Skin of body (tissue), 2 donors: ENCODE data around the gene RPL18A. TPM values are rescaled to one million over a fixed set of nuclear protein-coding genes. Genes with fewer than 3 reads are reported as not detected.

ENCODE experiments used
- DNase-seq: peaks from one replicate; lab custom pipeline; 2025; lab: John Stamatoyannopoulos, UW
- total RNA-seq: library from RNA; depleted of rRNA; stranded (reverse); fragments of >200 nt; gene quantifications from one replicate; pipeline ENCODE4 v1.2.3, GENCODE V29; 2014

Gene RPL18A
- total RNA-seq, result 1,075 TPM

DNA sequence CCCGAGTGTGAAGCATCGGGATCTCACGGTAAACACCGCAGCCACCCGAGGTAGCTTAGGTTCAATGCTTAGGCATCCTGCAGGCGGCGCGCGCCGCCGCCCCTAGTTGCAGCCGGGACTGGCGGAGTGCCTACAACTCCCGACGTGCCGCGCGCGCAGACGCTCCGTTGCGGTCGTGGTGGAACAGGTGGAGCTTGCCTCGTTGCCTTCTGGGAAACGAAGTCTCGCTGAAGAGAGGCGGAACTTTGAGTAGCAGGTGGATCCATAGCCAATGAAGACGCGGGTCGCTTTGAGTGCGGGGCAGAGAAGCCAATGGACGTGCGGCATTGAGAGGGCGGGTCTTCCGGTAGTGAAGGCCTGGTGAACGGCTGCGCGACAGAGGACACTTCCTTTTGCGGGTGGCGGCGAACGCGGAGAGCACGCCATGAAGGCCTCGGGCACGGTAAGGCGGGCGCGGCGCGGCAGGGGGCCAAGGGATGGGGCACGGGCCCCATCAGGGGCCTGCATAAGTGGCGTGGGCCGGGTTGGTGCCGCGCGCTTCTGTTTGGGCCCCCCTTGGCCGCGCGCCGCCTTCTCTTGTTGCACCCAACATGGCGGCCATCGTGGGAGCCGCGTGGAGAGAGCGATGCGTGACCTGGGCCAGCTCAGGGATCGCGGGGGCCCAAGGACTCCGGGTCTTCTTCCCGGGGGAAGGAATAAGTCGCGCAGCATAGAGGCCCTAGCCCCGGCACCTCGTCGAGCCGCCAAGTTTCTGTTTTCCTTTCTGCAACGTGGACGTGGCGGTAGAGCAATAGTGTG is at the start of gene RPL18A:
Gene RPL18A (plus strand): TSS at position 378 of the 798 bp plus-strand sequence. CDS start 47 bp downstream, at position 425.
- peak; percentile 99 for DNase-seq

DNA sequence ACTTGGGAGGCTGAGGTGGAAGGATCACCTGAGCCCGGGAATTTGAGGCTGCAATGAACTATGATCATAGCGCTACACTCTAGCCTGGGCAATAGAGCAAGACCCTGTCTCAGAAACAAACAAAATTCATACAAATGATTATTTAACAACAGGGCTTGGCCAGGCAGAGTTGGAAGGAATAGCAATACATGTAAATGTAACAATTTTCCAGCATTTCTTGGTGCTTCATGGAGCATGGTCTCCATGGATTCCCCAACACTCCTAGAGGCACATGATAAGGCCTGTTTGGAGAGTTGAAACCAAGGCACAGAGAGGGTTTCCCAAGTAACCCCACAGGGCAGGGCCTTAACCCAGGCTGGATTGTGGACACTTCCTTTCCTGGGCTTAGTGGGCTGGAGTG is 48.6 kb upstream of the RPL18A start:
- no peak for DNase-seq

DNA sequence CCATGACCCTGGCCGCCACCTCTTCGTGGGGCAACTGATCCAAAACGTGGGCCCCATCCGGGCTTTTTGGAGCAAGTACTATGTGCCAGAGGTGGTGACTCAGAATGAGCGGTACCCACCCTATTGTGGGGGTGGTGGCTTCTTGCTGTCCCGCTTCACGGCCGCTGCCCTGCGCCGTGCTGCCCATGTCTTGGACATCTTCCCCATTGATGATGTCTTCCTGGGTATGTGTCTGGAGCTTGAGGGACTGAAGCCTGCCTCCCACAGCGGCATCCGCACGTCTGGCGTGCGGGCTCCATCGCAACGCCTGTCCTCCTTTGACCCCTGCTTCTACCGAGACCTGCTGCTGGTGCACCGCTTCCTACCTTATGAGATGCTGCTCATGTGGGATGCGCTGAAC is 48.0 kb upstream of the RPL18A start:
- DNase-seq, result no peak

DNA sequence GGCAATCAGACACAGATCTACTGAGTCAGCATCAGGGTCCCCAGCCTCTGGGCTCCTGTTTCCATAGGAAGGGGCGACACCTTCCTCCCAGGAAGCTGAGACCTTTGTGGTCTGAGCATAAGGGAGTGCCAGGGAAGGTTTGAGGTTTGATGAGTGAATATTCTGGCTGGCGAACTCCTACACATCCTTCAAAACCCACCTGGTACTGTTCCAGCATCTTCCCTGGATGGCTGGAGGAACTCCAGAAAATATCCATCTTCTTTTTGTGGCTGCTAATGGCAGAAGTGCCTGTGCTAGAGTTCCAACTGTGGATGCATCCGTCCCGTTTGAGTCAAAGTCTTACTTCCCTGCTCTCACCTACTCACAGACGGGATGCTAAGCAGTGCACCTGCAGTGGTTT is 47.6 kb upstream of the RPL18A start:
- DNase-seq, result no peak

DNA sequence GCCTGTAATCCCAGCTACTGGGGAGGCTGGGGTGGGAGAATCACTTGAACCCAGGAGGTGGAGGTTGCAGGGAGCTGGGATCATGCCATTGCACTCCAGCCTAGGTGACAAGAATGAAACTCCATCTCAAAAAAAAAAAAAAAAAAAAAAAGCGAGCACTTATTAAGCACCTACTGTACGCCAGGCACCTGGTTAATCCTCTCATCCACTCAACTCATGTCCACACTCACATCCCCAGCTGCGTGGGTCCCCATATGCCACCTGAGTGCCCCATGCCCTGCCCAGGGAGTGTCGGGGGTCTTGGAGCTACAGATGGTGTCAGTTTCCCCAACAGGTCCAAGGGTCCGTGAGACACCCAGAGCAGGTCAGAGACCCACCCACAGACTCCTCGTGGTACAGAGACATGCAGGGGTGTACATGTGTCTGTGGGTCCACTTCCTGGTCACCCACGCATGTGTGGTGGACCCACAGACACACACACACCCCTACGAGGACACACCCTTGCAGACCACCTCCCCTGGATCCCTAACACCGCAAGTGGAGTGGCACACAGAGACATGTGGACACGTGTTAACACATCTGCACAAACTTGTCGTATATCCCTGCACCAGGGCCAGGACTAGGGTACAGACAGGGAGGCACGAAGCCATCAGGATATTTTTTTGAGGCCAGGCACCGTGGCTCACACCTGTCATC is 41.9 kb upstream of the RPL18A start:
- no peak for DNase-seq

DNA sequence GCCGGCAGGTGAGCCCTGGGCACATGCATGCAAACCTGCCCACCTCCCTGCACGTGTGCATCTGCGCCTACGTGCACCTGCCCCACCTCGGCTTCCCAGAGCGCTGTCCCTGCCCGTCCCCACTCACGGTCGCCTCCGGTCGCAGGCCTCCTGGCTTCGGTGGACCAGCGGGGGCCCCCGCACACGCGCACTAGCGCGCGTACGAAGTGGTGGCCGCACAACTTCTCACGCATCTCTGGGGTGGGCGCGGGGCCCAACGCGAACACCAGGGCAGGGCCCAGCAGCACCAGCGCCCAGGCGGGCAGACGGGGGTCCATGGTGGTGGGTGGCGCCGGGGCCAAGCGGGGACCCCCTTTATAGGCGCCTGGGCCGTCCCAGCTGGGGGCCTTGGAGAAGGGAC is 38.5 kb upstream of the RPL18A start, which contains the start of gene INSL3:
Gene INSL3 (minus strand): TSS at position 330 of the 400 bp plus-strand sequence. CDS start 13 bp downstream, at position 317.
- no peak for DNase-seq

DNA sequence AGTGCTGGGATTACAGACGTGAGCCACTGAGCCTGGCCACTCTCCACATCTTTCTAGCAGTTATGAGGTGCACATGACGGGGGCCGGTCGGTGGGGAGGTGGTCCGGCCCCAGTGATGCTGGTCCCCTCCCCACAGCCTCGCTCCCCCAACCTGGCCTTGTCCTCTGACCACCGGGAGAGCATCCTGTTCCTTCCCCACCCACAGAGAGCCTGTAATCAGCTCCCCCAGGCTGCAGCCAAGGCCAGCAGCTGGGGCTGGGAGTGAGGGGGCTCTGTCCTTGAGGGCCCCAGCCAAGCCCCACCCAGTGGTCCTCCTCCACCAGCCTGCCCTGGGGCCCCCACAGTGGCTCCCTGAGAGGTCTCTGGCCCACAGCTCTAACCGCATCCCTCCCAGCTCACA is 35.4 kb upstream of the RPL18A start:
- no peak for DNase-seq

DNA sequence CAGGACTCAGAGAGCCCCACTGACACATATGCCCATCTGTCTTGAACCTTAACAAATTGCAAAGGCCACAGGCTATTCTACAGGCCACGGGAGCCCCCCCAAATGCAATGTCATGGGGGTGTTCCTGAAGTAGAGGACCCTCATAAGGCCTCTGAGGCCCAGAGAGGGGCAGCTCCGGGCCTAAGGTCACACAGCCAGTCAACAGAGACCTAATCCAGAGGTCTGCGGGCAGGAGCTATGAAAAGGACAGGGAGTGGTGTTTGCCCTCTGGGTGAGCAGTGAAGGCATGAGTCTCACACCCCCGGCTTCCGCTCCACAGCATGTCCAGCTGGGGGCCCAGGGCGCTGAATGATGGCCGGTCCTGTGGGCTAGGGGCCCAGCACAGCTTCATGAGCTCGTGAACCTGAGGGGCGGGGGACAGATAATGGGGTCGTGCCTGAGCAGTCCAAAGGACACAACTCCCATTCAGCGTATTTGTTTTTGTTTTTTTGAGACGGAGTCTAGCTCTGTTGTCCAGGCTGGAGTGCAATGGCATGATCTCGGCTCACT is 33.1 kb upstream of the RPL18A start:
- no peak for DNase-seq

DNA sequence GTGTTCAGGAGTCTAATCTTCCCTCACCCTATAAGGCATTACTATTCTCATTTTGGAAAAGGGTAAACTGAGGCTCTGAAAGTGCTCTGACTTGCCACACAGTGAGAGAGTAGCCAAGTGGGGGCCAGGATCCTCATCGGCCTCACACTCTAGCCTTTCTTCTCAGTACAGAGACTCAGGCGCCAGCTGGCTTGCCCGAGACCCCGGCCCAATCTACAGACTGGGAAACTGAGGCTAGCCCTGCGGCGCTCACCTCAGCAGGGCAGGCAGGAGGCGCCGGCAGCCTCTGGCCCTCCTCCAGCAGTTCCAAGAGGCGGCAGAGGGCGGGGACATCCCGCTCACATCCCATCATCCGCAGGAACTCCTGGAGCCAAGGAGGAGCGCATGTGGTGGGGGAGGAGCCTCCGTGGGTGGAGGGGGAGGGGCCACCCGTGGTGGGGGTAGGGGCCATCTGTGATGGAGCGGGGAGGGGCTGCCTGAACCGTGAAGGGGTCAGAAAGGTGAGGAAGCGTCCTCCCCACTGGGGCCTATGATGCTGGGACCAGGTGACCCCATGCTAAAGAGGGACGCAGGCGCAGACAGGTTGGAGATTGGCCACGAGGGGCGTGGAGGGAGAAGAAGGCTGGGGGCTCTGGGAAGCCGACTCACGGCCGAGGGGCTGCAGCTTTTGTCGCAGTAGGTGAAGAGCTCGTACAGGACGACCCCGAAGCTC is 29.7 kb upstream of the RPL18A start:
- DNase-seq, result no peak

DNA sequence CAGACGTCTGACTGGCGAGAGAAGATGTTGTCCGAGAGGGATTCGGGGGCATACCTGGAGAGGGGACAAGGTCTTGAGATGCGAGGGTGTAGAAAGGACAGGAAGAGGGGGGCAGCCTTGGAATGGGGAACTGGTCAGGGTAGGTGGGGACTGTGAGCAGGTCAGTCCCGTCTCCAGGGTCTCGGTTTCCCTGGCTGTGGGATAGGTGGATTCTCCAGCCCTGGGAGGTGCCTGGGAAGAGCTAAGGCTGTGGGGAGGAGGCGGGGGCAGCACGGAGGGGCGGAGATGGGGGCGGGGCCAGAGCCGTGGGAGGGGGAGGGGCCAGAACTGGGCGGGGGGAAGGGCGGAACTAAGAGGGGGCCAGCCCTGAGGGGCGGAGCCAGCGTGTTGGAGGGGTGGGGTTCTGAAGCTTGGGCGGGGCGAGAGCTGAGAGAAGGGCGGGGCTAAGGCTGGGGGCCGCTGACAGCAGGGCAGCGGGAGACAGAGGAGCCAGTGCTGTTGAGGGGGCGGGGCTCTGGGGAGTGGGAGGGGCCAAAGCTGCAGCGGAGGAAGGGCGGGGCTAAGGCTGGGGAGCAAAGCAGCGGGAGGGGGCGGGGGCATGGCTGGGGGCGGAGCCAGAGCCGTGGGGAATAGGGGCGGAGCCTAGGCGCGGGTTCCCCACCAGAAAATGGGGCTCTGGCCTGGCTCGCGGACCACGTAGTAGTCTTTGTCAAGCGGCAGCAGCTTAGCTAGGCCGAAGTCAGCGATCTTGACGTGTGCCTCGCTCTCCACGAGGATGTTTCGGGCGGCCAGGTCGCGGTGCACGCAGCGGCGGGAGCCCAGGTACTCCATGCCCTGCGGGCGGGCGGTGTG is 28.9 kb upstream of the RPL18A start:
- no peak for DNase-seq

DNA sequence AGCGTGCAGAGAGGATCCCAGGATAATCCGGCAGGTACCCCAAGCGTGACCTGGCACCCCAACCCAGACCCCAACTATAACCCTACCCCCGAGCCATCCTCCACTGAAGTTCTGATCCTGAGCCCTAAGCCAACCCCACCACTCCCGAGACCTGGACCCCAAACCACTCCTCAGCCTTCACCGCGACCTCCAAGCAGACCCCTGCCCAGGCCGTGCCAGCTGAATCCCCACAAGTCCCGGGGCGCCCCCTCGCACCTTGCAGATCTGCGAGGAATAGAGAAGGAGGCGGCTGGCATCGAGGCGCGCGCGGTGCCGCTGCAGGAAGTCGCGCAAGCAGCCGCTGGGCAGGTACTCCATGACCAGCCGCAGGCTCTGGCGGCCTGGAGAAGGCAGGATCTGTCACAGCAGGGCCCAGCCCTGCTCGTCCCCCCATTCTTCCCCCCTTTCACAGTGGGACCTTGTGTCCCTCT is 28.3 kb upstream of the RPL18A start:
- no peak for DNase-seq

DNA sequence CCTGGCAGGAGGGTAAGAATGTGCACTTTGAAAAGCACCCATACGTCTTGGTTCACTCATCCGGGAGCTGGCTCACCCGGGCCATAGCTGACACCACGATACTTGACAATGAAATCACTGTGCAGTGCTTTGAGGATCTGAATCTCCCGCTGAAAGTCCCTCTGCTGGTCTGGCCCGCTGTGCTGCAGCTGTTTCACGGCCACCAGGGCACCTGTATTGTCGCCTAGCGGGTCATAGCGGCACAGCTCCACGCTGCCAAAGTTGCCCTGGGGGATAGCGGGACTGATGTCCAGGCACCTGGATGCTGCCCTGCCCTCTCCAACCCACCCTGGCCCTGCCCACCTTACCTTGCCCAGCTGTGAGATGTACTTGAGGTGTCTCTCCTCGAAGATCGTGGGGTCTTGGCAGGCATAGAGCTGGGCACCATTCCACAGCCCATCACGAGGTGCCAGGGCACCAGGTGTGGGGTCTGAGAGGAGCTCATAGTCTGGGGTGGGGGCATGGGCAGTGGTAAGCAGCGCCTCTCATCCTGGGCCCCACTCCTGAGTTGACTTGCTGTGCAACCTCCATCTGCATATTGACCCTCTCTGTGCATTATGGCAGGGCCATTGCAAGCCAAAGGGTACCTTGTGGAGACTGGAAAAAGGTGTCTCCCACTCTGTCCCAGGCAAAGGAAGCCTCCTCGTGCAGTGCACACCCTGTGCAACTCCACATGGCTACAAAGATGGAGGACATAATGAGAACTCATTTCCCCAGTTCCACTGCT is 27.1 kb upstream of the RPL18A start:
- no peak for DNase-seq

DNA sequence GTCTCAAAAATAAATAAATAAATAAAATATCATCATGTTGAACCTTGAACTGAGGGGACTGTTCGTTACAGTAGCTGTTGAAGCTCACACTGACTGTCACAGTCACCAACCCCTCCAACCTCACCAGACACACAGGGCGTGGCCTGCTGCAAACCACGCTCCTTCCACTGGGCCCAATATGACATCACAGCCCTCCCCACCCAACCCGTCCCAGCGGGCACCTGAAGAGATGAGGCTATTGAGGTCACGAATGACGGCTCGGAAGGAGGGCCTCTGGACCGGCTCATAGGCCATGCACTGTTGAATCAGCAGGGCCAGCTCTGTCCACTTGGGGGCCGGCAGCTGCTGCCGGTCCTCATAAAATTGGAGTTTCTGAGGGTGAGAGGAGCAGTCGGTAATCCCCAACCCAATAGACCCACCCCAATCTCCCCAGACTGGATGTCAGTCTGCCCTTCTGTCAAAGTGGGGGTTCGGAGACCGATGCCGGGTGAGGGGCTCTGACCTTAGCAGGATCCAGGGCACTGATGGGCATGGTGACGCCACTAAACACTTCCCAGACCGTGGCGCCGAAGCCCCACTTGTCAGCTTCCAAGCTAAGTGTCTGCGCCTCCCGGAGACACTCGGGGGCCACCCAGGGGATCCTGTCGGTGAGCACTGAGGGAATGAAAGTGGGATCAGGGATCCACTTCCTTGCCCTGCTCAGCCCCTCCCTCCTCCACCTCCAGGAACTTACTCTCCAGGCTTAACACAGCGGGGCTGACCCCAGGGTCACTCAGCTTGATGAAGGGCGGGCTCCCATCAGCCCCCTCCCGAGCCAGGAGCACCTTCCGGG is 25.1 kb upstream of the RPL18A start:
- no peak for DNase-seq

DNA sequence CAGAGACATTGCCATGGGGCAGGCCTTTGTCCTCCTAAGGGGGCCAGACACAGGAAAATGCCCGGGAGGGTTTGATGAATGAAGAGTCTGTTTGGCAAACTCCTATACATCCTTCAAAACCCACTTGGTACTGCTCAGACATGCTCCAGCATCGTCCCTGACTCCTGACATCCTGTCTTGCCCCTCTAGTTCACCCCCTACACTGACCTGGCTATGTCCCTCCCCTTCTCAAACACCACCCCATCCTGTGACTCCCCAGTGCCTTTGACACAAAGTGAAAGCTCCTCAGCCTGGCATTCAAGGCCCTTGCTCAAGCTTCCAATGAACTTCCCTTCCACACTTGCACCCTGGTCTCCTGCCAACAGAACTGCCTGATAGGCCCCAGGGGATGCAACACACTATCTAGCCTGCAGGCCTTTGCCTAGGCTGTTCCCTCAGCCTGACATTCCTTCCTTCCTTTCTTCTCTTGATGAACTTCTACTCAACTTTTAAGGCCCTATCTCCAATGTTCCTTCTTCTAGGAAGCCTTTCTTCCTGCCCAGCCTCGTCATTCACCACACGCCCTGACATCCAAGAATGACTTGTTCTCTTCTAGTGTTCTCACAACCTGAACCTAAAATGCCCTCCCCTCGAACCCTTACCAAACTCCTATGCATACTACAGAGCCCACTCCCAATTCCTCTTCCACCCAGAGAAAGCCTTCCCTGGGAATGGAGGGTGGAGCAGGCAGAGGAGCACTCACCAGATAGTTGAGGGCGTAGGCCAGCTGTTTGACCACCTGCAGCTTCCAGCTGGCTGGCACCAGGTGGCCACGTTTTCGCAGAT is 24.3 kb upstream of the RPL18A start:
- no peak for DNase-seq

DNA sequence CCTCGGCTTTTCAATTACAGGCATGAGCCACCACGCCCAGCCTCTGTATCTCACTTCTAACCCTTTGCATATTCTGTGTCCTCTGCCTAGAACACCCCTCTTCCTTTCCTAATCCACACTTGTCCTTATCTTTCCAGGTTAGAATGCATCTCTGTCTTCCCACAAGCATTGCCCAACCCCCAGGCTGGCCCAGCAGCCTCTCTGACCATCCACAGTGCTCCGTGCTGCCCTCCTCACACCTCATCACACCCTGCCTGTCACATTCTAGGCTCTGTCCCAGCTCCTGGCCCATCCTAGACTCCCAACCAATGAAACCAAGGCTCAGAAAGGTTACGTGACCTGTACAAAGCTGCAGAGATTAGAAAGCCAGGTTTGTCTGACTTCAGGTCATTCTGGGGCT is 23.2 kb upstream of the RPL18A start:
- DNase-seq, result no peak

DNA sequence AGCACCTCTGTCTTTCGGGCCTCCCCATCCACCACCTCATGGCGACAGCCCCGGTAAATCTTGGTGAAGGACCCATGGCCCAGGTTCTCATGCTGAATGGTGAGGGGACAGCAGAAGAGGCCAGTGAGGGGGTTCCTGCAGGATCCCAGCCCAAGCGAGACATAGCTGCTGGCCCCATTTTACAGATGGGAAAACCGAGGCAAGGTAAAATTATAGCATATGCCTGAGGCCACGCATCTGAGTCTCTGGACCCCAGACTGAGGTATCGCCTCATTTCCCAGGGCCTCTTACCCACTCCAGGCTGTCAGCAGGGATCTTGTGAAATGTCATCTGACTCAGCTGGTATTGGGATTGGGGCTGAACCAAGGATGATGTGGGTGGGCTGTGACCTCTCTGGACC is 21.7 kb upstream of the RPL18A start:
- no peak for DNase-seq

DNA sequence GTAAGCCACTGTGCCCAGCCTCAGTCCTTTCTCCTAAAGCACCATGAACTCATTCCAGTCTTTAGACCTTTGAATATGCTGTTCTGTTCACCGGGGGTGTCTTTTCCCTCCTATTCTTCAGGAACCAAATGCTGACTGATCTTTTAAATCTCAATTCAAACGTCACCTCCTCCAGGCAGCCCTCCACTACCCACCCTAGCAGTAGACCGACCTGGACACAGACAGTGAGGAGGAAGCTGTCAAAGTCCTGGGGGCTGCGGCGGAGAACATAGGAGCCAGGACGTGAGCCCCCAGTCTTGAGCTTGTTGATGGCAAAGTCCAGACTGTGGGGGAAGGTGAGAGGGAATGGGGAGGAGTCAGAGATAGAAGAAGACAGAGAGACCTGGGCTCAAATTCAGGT is 19.7 kb upstream of the RPL18A start:
- no peak for DNase-seq

DNA sequence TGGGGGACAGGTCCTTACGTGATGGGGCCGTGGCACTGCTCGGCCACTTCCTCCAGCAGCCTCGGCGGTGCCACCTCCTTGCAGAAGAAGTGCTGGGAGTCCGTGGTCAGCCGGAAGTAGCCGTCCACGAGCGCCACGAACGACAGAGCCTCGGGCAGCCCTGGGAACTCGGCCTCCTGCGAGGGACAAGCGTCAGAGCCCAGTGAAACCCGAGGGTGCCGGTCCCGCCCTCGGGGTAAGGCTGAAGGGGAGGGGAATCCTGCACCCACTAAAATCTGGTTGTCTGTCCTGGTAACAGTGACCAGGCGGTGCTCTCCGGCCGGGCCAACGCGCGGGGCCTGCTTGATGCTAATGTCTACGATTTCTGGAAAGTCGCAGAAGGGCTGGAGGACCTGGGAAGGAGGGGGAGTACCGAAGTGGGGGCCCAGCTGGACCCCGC is 18.3 kb upstream of the RPL18A start:
- no peak for DNase-seq
